NCI-H524 treated with DMSO at 0.1 percent for 48 hours (cell line): ENCODE measurements around the gene ALG12.

Experiments
- DNase-seq: peaks from one replicate; lab custom pipeline; 2025; lab: John Stamatoyannopoulos, UW

ALG12 gene

GRCh38 chr22:49887702-49888101 lies 30.5 kb downstream of the ALG12 start:
- DNase-seq: no peak

- DNase-seq: no peak
Measured at GRCh38 chr22:49887064-49887451, 31.2 kb downstream of the ALG12 start.

DNA sequence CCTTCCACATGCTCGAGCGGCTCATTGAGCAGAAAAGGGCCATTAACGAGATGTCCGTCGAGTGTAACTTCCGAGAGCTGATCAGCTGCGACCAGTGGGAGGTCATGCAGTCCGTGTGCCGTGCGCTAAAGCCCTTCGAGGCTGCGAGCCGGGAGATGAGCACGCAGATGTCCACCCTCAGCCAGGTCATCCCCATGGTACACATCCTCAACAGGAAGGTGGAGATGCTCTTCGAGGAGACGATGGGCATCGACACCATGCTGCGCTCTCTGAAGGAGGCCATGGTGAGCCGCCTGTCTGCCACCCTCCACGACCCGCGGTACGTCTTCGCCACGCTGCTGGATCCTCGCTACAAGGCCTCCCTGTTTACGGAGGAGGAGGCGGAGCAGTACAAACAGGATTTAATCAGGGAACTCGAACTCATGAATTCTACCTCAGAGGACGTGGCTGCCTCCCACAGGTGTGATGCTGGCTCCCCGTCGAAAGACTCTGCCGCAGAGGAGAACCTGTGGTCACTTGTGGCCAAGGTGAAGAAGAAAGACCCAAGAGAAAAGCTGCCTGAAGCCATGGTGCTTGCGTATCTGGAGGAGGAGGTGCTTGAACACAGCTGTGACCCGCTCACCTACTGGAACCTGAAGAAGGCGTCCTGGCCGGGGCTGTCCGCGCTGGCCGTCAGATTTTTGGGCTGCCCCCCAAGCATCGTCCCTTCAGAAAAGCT lies 31.7 kb downstream of the ALG12 start:
- no peak for DNase-seq

GRCh38 chr22:49885881-49886280 lies 32.4 kb downstream of the ALG12 start:
- DNase-seq: no peak

- no peak for DNase-seq
Measured at GRCh38 chr22:49885281-49885680, 33.0 kb downstream of the ALG12 start.

DNA sequence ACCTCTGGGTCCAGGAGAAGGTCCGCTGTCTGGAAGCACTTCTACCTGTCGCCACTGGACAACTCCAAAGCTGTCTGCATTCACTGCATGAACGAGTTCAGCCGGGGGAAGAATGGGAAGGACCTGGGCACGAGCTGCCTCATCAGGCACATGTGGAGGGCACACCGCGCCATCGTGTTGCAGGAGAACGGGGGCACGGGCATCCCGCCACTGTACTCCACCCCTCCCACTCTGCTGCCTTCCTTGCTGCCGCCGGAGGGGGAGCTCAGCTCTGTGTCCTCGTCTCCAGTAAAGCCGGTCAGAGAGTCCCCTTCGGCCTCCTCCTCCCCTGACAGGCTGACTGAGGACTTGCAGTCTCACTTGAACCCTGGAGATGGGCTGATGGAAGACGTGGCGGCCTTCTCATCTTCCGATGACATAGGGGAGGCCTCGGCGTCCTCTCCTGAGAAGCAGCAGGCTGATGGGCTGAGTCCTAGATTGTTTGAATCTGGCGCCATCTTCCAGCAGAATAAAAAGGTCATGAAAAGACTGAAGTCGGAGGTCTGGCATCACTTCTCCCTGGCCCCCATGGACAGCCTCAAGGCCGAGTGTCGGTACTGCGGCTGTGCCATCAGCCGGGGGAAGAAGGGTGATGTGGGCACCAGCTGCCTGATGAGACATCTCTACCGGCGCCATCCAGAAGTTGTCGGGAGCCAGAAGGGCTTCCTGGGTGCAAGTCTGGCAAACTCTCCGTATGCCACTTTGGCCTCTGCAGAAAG lies 33.6 kb downstream of the ALG12 start:
- no peak for DNase-seq

- DNase-seq: no peak
Measured at GRCh38 chr22:49884075-49884474, 34.2 kb downstream of the ALG12 start.

- no peak for DNase-seq
Measured at GRCh38 chr22:49883294-49883640, 35.0 kb downstream of the ALG12 start.

- DNase-seq: no peak
Measured at GRCh38 chr22:49882519-49883293, 35.5 kb downstream of the ALG12 start.

GRCh38 chr22:49881856-49882255 lies 36.4 kb downstream of the ALG12 start:
- no peak for DNase-seq

- no peak for DNase-seq
Measured at GRCh38 chr22:49880281-49880680, 38.0 kb downstream of the ALG12 start.

DNA sequence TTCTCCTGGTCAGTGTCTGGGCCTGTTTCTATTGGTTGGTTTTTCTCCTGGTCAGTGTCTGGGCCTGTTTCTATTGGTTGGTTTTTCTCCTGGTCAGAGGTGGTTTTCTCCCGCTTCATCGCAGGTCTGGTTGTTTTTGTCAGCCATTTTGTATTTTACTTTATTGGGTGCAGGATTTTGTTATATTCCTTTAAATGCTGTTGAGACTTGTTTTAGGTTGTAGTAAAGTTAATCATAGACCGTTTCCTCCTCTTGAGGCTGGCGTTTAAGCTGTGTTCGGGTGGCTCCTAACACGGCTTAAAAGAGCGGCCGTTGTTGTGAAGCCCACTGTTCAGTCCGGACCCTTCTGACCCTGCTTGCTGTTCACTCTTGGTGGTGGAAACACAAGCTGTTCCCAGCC lies 38.4 kb downstream of the ALG12 start:
- DNase-seq: no peak

GRCh38 chr22:49878206-49878605 lies 40.0 kb downstream of the ALG12 start:
- DNase-seq: no peak

- DNase-seq: no peak
Measured at GRCh38 chr22:49877642-49878041, 40.6 kb downstream of the ALG12 start.

DNA sequence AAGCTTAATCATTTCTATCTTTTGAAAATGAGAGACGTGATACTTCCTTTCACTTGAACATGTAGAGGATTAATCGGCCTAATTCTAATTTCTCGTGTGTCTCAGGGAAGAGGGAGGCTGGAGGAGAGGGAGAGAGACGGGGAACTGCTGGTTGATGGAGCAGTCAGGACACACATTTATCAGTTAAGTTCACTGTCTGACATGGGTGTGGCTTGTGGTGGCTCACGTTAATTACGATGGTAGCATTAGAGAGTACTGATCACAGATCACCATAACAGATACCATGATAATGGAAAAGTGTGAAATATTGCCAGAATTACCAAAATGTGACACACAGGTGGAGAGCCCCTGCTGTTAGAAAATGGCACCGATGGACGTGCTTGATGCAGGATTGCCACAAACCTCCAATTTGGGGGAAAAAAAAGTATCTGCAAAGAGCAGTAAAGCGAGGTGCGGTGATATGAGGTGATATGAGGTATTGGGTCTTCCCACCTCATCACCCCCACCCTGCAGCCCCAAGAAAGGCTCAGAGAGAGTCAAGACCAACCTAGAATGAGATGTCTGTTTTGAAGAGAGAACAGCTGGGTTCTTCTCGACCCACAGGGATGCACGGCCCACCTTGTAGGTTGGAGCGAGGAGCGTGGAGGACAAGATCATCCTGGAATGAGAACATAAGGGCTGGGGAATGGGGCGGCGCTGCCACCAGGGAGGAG lies 44.9 kb downstream of the ALG12 start:
- DNase-seq: no peak

GRCh38 chr22:49872347-49872746 lies 45.9 kb downstream of the ALG12 start:
- no peak for DNase-seq

DNA sequence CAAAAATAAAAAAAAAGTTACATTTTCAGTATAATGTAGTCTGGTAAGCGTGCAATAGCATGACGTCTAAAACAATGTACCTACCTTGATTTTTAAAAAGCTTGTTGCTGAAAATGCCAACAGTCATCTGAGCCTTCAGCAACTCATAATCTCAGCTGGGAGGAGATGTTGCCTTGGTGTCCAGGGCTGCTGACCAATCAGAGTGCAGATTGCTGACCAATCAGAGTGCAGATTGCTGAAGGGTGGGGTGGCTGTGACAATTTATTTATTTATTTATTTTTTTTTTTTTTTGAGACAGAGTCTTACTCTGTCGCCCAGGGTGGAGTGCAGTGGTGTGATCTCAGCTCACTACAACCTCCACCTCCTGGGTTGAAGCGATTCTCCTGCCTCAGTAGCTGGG lies 46.8 kb downstream of the ALG12 start:
- DNase-seq: no peak

DNA sequence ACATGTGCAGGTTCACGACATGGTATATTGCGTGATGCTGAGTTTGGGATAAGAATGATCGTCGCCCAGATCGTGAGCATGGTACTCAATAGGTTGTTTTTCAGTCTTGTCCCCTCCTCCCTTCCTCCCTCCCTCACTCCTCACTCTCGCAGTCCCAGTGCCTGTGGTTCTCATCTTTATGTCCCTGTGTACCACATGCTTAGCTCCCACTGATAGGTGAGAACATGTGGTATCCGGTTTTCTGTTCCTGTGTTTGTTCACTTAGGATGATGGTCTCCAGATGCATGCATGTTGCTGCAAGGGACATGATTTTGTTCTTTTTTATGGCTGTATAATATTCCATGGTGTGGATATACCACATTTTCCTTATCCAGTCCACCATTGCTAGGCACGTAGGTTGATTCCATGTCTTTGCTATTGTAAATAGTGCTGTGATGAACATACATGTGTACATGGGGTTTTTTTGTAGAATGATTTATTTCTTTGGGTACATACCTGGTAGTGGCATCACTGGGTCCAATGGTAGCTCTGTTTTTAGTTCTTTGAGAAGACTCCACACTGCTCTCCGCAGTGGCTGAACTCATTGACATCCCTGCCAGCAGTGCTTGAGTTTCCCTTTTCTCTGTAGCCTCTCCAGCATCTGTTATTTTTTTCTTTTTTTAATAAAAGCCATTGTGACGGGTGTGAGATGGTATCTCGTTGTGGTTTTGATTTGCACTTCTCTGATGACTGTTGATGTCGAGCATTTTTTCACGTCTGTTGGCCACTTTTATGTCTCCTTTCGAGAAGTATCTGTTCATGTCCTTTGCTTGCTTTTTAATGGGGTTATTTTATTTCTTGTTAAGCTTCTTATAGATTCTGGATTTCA lies 48.2 kb downstream of the ALG12 start:
- no peak for DNase-seq

- DNase-seq: no peak
Measured at GRCh38 chr22:49869086-49869830, 49.0 kb downstream of the ALG12 start.
